Activated CD4-positive, alpha-beta T cell treated with anti-CD3 and anti-CD28 coated beads, Interleukin-2, Interleukin-6, amounts not matched to agents 100 ng/mL and 50 ng/mL, durations not matched to agents 16 hours and 8 hours (primary cell): ENCODE results near the gene RET.

Source experiments
- DNase-seq: peaks from one replicate; pipeline ENCODE4 v3.0.0-alpha.2; 2020

The RET gene

DNA sequence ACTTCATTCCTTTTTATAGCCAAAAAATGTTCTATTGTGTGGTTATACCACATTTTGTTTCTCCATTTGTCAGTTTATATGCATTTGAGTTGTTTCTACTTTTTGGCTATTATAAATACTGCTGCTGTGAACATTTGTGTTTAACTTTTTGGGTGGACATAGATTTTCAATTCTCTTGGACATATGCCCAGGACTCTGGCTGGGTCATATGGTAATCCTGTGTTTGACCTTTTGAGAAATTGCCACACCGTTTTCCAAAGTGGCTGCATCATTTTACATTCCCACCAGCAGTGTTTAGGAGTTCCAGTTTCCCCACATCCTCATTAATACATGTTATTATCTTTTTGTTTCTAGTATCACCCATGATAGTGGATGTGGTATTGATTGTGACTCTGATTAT is 100.7 kb downstream of the RET start:
- DNase-seq = no peak
